ENCODE results near the gene APLN.

DNA sequence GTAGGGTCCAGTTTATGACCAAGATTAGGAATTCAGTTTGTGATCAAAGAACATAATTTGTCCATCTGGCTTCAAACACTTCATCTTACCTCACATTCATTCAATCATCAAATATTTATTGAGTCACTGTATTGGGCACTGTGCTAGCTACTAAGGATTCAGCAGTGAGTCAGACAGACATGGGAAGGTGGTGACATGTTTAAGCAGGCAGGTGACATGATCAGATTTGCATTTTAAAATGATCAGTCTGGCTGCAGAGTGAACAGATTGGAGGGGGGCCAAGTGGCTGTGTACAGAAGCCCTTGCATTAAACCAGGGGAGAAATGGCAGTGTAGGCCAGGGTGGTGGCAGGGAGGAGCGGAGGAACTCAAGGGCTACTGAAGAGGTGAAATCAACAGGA is 25.1 kb upstream of the APLN start:
- no peak for TF ChIP-seq GATA2 (IDR thresholded peaks at IDR 0.05; ENCODE audit: low read depth, low read length)
- no peak for TF ChIP-seq GATA3 (IDR thresholded peaks at IDR 0.05; ENCODE audit: low read depth, low read length)

Measured in SH-SY5Y (cell line).